IPS-NIHi7 (cell line): ENCODE measurements around the gene OR52N4.
"Not testable (repeated sequence)": the region's sequence is repeated elsewhere in the genome, so short reads cannot be mapped to it uniquely, and the experiment has no call there.

ENCODE experiments used
- DNase-seq: peaks from one replicate; pipeline ENCODE4 v3.0.0; 2012; ENCODE audit warnings: mixed read lengths; ENCODE audit errors: extremely low spot score

The OR52N4 gene

DNA sequence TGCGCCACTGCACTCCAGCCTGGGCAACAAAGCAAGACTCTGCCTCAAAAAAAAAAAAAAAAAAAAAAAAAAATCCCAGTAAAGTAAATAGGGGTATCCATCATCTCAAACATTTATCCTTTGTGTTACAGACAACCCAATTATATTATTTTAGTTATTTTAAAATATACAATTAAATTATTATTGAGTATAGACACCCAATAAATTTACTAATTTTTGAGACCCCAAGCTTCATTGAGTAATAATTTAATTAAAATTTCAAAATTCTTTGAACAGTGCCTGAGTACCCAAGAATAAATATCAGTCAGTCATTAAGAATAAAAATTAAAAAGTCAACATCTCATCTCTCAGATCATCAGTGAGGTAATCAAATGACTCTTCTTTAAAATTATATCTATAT is at the start of gene OR52N4:
Gene OR52N4, plus strand, starts transcription at position 301 of the 400 bp plus-strand sequence. CDS start 498 bp downstream, outside the sequence.
- DNase-seq = no peak

- no peak for DNase-seq
These were observed 48.4 kb upstream of the OR52N4 start for GRCh38 chr11:5705688-5706087.

DNA sequence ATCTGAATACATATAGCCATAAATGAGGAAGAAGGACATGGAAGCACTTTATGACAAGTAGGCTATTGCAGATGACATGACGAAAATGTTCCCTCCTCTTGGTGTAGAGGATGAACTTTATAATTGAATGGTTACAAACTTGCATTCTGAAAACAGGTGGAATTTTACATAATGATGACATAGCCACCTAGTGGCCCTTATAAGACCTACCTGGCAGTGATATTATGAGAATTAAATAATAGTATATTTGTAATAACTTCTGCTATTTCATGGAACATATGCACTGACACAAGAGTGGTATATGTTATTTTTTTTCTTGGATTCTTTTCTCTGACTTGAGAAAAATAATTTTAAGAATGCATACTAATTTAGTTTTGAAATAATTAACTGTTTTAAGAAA is 41.5 kb upstream of the OR52N4 start:
- DNase-seq = no peak

DNA sequence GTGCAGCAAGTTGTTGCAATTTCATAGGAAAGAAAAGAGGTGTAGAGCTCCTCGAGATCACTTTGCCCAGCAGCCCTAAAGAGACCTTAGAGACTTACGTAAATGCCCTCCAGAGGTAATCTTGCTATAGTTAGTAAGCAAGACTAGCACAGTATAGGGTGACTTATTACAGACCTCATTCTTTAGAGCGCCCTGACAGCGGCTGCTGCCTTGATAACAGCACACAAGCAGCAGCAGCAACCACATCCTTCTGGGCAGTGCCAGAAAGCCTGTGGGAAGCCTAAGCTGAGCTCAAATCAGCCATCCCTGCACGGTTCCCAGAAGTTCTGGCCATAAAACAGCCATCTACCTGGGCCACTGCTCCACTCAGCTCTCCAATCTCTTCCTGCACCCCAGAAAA is 40.3 kb upstream of the OR52N4 start:
- DNase-seq = no peak

GRCh38 chr11:5716518-5716917 is 37.5 kb upstream of the OR52N4 start:
- DNase-seq = not testable (repeated sequence)

DNA sequence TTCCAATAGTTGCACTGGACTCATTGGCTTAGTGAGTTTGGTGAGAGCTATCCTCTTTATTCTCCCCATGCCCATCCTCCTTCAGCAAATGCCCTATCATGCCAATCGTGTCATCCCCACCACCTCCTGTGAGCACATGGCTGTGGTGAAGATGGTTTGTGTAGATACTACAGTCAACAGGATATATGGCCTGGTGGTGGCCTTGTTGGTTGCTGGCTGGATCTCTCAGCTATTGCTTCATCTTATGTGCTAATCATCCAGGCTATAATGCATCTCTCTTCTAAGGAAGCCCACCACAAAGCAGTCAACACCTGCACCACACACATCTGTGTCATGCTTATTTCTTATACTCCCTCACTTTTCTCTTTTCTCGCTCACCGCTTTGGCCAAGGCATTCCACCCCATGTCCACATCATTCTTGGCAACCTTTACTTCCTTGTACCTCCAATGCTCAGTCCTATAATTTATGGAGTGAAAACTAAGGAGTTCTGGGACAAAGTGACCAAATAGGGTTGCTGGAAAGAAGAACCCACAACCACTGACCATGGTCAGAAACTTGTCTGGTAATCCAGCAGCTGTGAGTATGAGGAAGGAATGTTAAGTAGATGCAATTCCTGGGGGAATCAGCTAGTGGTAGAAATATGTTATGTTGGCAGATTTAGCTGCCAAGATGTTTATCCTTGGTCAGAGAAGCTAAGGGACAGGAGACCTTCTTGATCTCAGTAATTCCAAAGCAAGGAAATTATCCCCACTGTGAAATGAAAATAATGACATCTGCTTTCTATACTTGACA is 34.1 kb upstream of the OR52N4 start:
- no peak for DNase-seq

- DNase-seq = no peak
These were observed 31.4 kb upstream of the OR52N4 start for GRCh38 chr11:5722622-5723021.

DNA sequence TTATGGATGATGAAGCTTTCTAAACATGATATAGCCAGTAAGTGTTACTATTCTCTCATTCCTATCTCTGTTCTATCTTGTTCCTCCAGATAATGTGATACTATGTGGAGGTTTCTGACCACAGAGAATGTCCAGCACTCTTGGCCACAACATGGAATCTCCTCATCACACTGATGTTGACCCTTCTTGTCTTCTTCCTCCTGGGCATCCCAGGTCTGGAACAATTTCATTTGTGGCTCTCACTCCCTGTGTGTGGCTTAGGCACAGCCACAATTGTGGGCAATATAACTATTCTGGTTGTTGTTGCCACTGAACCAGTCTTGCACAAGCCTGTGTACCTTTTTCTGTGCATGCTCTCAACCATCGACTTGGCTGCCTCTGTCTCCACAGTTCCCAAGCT is 27.7 kb upstream of the OR52N4 start:
- DNase-seq = no peak

GRCh38 chr11:5727691-5728090 is 26.4 kb upstream of the OR52N4 start:
- no peak for DNase-seq

DNA sequence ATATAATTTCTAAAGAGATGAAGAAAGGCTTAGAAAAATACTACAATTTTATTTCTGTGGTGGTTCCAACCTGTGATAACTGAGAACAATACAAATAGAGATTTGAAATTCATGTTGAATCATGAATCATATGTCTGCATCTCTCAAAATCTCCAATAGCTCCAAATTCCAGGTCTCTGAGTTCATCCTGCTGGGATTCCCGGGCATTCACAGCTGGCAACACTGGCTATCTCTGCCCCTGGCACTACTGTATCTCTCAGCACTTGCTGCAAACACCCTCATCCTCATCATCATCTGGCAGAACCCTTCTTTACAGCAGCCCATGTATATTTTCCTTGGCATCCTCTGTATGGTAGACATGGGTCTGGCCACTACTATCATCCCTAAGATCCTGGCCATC is 17.6 kb upstream of the OR52N4 start, which contains the start of gene OR56B1:
Gene OR56B1, plus strand, starts transcription at position 53 of the 400 bp plus-strand sequence. Its CDS starts 69 bp downstream, at position 122.
- DNase-seq = no peak

DNA sequence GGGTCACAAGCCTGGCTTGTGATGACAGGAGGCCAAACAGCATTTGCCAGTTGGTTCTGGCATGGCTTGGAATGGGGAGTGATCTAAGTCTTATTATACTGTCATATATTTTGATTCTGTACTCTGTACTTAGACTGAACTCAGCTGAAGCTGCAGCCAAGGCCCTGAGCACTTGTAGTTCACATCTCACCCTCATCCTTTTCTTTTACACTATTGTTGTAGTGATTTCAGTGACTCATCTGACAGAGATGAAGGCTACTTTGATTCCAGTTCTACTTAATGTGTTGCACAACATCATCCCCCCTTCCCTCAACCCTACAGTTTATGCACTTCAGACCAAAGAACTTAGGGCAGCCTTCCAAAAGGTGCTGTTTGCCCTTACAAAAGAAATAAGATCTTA is 17.0 kb upstream of the OR52N4 start:
- DNase-seq = no peak

DNA sequence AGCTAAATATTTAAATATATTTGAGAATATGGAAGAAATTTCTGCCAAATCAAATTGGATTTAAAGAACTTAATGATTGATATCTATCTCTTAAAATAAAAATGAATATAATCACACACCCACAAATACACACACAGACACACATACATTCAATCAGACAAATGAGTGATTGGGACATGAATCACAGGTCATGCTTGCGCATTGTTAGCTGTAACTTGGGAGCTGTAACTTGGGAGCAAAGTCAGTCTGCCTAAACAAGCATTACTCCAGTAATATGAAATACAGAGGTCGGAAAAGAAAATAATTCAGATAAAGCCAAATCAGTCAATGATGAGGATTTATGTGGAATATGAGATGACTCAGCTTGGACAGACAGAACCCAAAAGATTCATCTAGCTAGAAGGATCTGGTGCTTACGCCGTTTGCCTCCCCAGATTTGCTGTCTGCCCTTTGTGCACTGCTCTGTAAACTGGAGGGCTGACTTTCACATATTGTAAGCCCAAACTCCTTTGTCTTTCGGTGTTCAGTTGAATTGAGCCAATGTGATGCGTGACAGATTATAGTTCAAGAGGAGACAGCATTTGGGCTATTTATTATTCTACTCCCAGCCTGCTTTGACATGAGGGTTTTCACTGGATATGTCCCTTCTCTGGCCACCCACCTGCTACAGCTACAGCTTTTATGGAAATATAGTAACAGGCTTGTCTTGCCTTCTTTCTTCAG is 16.2 kb upstream of the OR52N4 start:
- DNase-seq = no peak

DNA sequence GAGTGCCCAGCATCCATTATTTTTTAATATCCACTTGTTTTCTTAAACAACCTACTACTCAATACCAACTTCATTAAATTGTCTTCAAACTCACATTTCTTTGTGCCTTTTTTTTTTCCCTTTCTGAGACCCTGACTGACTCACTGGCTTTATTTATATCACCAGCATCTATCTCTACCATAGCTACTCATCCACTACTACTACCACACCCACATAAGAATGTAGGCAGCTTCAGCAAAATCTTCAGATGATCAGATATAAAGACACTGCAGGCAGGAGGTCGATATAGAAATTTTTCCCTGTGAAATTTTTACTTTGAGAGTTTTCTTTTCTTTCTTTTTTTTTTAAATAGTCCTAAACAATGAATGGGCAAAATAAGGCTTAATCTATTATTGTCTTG is 15.6 kb upstream of the OR52N4 start:
- no peak for DNase-seq

- no peak for DNase-seq
These were observed 7.4 kb upstream of the OR52N4 start for GRCh38 chr11:5746614-5747013.

GRCh38 chr11:5749836-5750235 is 4.2 kb upstream of the OR52N4 start:
- DNase-seq = no peak

GRCh38 chr11:5767056-5767455 is 13.0 kb downstream of the OR52N4 start:
- no peak for DNase-seq

DNA sequence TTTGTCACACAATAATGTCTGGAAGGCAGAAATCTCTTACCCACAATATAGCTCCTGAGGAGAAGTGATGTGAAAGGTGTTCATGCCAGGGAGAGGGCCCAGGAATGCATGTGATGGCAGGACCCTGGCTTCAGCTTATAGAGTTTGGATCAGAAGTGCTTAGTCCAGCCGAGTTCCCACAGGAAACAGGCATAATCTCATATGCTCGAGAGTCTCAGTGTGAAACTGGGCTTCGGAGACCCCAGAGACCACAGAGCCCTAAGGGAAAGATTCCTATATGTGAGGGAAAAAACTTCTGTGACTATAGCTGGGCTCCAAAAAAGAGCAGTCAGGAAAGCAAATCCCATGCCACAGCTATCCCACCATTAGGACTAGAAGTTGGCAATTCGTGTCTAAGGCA is 29.2 kb downstream of the OR52N4 start, which contains the start of gene OR52N5:
Gene OR52N5, minus strand, starts transcription at position 101 of the 400 bp plus-strand sequence. CDS start 4,721 bp downstream, outside the sequence.
- no peak for DNase-seq

- DNase-seq = no peak
These were observed 37.1 kb downstream of the OR52N4 start, which contains the start of gene OR52N1 for GRCh38 chr11:5791165-5791564. Gene OR52N1 (minus strand): TSS chr11:5791265. CDS start chr11:5788816, 2,449 bp downstream.

GRCh38 chr11:5796541-5796940 is 42.5 kb downstream of the OR52N4 start:
- no peak for DNase-seq

DNA sequence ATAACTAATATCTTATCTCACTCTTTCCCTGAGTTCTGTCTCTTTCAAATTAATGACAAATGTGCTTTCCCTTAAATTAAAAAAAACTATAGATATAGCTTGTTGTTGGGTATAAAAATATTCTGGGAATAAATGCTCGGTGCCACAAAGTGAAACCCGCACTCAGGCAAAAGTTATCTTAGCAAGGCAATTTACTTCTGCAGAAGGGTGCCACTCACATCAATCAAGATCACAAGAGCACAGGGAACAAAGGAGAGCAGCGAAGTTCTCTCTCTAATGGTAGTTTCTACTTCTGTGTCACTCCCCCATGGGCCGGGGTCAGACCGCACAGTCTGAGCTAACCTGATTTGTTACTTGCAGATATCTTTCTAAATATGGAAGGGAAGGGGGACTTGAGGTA is 49.9 kb downstream of the OR52N4 start:
- no peak for DNase-seq
